Keratinocyte (primary cell): Measurements from ENCODE around the gene BABAM2. TPM values are rescaled to one million over a fixed set of nuclear protein-coding genes. Genes with fewer than 3 reads are reported as not detected.

ENCODE experiments used
- DNase-seq: peaks from one replicate; pipeline ENCODE4 v3.0.0-alpha.2; 2011; ENCODE audit warnings: low read depth, missing footprints, low spot score
- FAIRE-seq: peaks from 2 replicates; lab custom pipeline; 2011; peaks lifted over from hg19 to GRCh38; lab: Jason Lieb, UNC
- H2AFZ ChIP-seq: 2 replicates; pipeline ENCODE4 v1.6.0; 2012; ENCODE audit warnings: low read length, control low read depth, inconsistent platforms; ENCODE audit not compliant: control insufficient read depth
- H3K27ac ChIP-seq: 2 replicates; pipeline ENCODE4 v1.5.1; 2011; ENCODE audit warnings: low read length; ENCODE audit not compliant: control insufficient read depth, insufficient read depth
- H3K27me3 ChIP-seq: 3 replicates; pipeline ENCODE4 v1.6.0; 2011; ENCODE audit warnings: low read length; ENCODE audit not compliant: control insufficient read depth, insufficient read depth; ENCODE audit errors: extremely low read depth
- H3K36me3 ChIP-seq, 2 experiments: 2 replicates in 1 of 2; 3 replicates in 1 of 2; pipeline ENCODE4 v1.5.1; 2011; ENCODE audit warnings: low read length in 2 of 2, mild to moderate bottlenecking in 1 of 2; ENCODE audit not compliant: control insufficient read depth in 2 of 2, insufficient read depth in 2 of 2; ENCODE audit errors: extremely low read depth in 1 of 2
- H3K4me1 ChIP-seq: 3 replicates; pipeline ENCODE4 v1.5.1; 2011; ENCODE audit warnings: low read length; ENCODE audit not compliant: control insufficient read depth, insufficient read depth; ENCODE audit errors: extremely low read depth
- H3K4me2 ChIP-seq: 3 replicates; pipeline ENCODE4 v1.6.0; 2011; ENCODE audit warnings: low read depth, low read length; ENCODE audit not compliant: control insufficient read depth, insufficient read depth; ENCODE audit errors: extremely low read depth
- H3K4me3 ChIP-seq, 3 experiments: fragments of 200-600 bp in 1 of 3; sonication (generic) in 1 of 3; 2 replicates in 2 of 3; 3 replicates in 1 of 3; pipeline ENCODE4 v1.5.1; 2011 to 2016; ENCODE audit warnings: low read length in 3 of 3, mild to moderate bottlenecking in 3 of 3, control low read depth in 2 of 3, inconsistent platforms in 1 of 3, low read depth in 1 of 3, mixed read lengths in 1 of 3, mixed run types in 1 of 3, moderate library complexity in 1 of 3; ENCODE audit not compliant: control insufficient read depth in 2 of 3, insufficient read depth in 2 of 3; ENCODE audit errors: extremely low read depth in 1 of 3
- H3K79me2 ChIP-seq: 2 replicates; pipeline ENCODE4 v1.6.0; 2012; ENCODE audit warnings: low read length; ENCODE audit not compliant: control insufficient read depth, insufficient read depth
- H3K9ac ChIP-seq: 3 replicates; pipeline ENCODE4 v1.6.0; 2011; ENCODE audit warnings: low read length; ENCODE audit not compliant: control insufficient read depth, insufficient read depth; ENCODE audit errors: extremely low read depth
- H3K9me1 ChIP-seq: 3 replicates; pipeline ENCODE4 v1.6.0; 2011; ENCODE audit warnings: low read length; ENCODE audit not compliant: control insufficient read depth, insufficient read depth; ENCODE audit errors: extremely low read depth
- H3K9me3 ChIP-seq: 2 replicates; pipeline ENCODE4 v1.5.1; 2012; ENCODE audit warnings: low read depth, low read length; ENCODE audit not compliant: control insufficient read depth
- H4K20me1 ChIP-seq: 3 replicates; pipeline ENCODE4 v1.6.0; 2011; ENCODE audit warnings: low read length; ENCODE audit not compliant: control insufficient read depth, insufficient read depth; ENCODE audit errors: extremely low read depth
- EZH2 ChIP-seq: IDR thresholded peaks from one replicate; pipeline ENCODE4 v1.6.1; 2012; ENCODE audit warnings: inconsistent platforms, mild to moderate bottlenecking, low read length, moderate library complexity
- dilution Hi-C: fragments of 300-500 bp; cut with MboI; formaldehyde crosslinking; loops from one replicate; pipeline ENCODE4 v1.7.0; 2020; ENCODE audit warnings: low sequenced_read_pairs; ENCODE audit not compliant: extremely low pct_ligation_motif_present
- polyA plus RNA-seq, 5 experiments: library from polyadenylated mRNA; depleted of rRNA in 3 of 5; stranded (reverse) in 3 of 5; stranded (forward) in 1 of 5; unstranded in 1 of 5; fragments of >200 nt; gene quantifications; 1 replicate in 1 of 5; 2 replicates in 3 of 5; 3 replicates in 1 of 5; pipeline versions ENCODE4 v1.2.1 to v1.2.3, GENCODE V29; 2011 to 2012; ENCODE audit warnings: missing spikeins in 2 of 5, low read depth in 1 of 5, low replicate concordance in 1 of 5
- TF ChIP-seq, protein P1 (sequence below), 3 experiments: IDR thresholded peaks in 1 of 3; conservative IDR thresholded peaks in 1 of 3; optimal IDR thresholded peaks in 1 of 3; 2 replicates in 2 of 3; 3 replicates in 1 of 3; pipeline versions ENCODE3 to v1.5.1; 2011; ENCODE audit warnings: low read length in 3 of 3, mild to moderate bottlenecking in 3 of 3, moderate library complexity in 2 of 3, control low read depth in 1 of 3, inconsistent platforms in 1 of 3; ENCODE audit not compliant: insufficient read depth in 2 of 3; ENCODE audit errors: extremely low read depth in 1 of 3

BABAM2 gene
- polyA plus RNA-seq, 1 donor (not counting 4 experiments of a cell fraction or from before 2014, with no cell fraction given) = 29.8 TPM

DNA sequence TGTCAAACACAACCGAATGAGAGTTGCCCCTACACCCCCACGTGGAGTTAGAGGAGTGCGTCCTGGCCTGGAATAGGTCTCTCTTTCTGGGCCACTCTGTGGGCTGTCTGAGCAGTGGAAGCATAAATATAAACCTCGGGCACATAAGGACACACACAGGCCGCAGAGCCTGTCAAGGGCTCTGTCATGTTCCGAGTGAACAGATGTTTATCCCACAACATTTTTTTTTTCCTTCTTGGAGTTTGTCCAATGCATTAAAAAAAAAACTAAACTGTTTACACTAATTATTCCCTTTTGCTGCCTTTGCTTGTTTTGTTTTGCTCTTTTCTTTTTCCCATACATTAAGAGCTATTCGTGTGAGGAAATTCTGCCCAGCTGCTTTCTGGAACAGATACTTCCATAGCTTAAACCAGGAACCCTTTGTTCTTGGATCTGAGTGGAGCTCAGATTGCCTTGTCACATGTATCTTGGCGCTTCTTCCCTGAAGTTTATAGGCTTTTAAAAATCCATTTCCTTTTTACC is 273.8 kb downstream of the BABAM2 start:
- no peak for DNase-seq
- Histone ChIP-seq H3K9me3 (no peaks in the 10 kb centered on the region), H4K20me1 (no peaks in the 10 kb centered on the region), H2AFZ (no peak overlapping the region), H3K36me3 (no peaks in the 10 kb centered on the region), H3K9ac (no peak overlapping the region), H3K9me1 (no peaks in the 10 kb centered on the region), H3K4me1 (peaks cover 26% of the 10 kb centered on the region), H3K4me2 (no peak overlapping the region), H3K27ac (no peak overlapping the region), H3K79me2 (no peaks in the 10 kb centered on the region), H3K27me3 (no peaks in the 10 kb centered on the region), H3K4me3 (no peak overlapping the region)
- TF ChIP-seq, protein P1, sequence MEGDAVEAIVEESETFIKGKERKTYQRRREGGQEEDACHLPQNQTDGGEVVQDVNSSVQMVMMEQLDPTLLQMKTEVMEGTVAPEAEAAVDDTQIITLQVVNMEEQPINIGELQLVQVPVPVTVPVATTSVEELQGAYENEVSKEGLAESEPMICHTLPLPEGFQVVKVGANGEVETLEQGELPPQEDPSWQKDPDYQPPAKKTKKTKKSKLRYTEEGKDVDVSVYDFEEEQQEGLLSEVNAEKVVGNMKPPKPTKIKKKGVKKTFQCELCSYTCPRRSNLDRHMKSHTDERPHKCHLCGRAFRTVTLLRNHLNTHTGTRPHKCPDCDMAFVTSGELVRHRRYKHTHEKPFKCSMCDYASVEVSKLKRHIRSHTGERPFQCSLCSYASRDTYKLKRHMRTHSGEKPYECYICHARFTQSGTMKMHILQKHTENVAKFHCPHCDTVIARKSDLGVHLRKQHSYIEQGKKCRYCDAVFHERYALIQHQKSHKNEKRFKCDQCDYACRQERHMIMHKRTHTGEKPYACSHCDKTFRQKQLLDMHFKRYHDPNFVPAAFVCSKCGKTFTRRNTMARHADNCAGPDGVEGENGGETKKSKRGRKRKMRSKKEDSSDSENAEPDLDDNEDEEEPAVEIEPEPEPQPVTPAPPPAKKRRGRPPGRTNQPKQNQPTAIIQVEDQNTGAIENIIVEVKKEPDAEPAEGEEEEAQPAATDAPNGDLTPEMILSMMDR (optimal IDR thresholded peaks at IDR 0.05 in 1 of 3, IDR thresholded peaks at IDR 0.05 in 1 of 3, conservative IDR thresholded peaks at IDR 0.05 in 1 of 3; ENCODE audit: extremely low read depth in 1 of 3, insufficient read depth in 2 of 3, low read length in 3 of 3) = no peak
- no peak for TF ChIP-seq EZH2
- dilution Hi-C loops = no loop called here
- FAIRE-seq = no peak

DNA sequence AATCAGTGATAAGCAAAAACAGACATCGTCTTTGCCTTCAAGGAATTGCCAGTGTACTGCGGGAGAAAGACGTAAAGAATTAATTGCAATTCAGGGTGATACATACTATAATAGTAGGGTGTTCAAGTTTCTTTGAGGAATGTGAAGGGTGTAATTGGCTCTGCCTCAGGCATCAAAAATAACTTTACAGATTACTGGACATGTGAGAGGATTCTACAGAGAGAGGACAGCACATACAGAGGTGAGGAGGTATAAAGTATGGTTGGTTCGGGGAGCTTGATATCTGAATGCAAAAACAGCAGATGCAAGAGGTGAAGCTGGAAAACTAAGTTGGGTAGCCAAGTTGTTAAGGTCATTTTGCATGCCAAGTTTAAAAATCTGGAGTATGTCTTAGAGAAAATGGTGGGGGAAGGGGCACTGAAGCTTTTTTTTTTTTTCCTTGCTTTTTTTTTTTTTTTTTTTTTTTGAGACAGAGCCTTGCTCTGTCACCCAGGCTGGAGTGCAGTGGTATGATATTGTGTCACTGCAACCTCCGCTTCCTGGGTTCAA is 274.6 kb downstream of the BABAM2 start:
- H3K9ac ChIP-seq = no peak overlapping the region
- no peaks in the 10 kb centered on the region for H4K20me1 ChIP-seq
- H3K27ac ChIP-seq = no peak overlapping the region
- no peak overlapping the region for H3K4me3 ChIP-seq
- no peaks in the 10 kb centered on the region for H3K27me3 ChIP-seq
- no peaks in the 10 kb centered on the region for H3K9me1 ChIP-seq
- FAIRE-seq (no peak), DNase-seq (no peak)
- peaks cover 26% of the 10 kb centered on the region for H3K4me1 ChIP-seq
- H3K79me2 ChIP-seq = no peaks in the 10 kb centered on the region
- no peaks in the 10 kb centered on the region for H3K36me3 ChIP-seq
- H3K9me3 ChIP-seq = no peaks in the 10 kb centered on the region
- dilution Hi-C loops = no loop called here
- H2AFZ ChIP-seq = no peak overlapping the region
- H3K4me2 ChIP-seq = no peak overlapping the region
- TF ChIP-seq, protein P1 (optimal IDR thresholded peaks at IDR 0.05 in 1 of 3, IDR thresholded peaks at IDR 0.05 in 1 of 3, conservative IDR thresholded peaks at IDR 0.05 in 1 of 3; ENCODE audit: extremely low read depth in 1 of 3, insufficient read depth in 2 of 3, low read length in 3 of 3) = no peak
- TF ChIP-seq EZH2 = no peak
